Large intestine (tissue), 3 donors: Measurements from ENCODE around the gene ESYT1. TPM values are rescaled to one million over a fixed set of nuclear protein-coding genes. Genes with fewer than 3 reads are reported as not detected.

Experiments
- DNase-seq, 2 donors: peaks; one replicate each; pipeline versions ENCODE4 v3.0.0 to v3.0.0-alpha.2; 2013
- H3K27ac ChIP-seq: one replicate; pipeline ENCODE4 v1.5.1; 2013; ENCODE audit warnings: low read length
- H3K27me3 ChIP-seq: 2 replicates; pipeline ENCODE4 v1.6.1; 2013; ENCODE audit warnings: low read length; ENCODE audit not compliant: control insufficient read depth, insufficient read depth
- H3K36me3 ChIP-seq: 2 replicates; pipeline ENCODE4 v1.6.1; 2013; ENCODE audit warnings: low read length; ENCODE audit not compliant: control insufficient read depth, insufficient read depth
- H3K4me1 ChIP-seq: one replicate; pipeline ENCODE4 v1.6.1; 2013; ENCODE audit warnings: low read length; ENCODE audit not compliant: control insufficient read depth, insufficient read depth
- H3K4me3 ChIP-seq: one replicate; pipeline ENCODE4 v1.5.1; 2013; ENCODE audit warnings: low read length
- H3K9me3 ChIP-seq: one replicate; pipeline ENCODE4 v1.6.1; 2013; ENCODE audit warnings: mild to moderate bottlenecking, low read depth, low read length, moderate library complexity; ENCODE audit not compliant: control insufficient read depth
- WGBS: methylation state at CpG from one replicate; pipeline ENCODE4 v1.1.5; 2013; ENCODE audit warnings: low lambda C conversion rate; ENCODE audit not compliant: insufficient coverage; 5-methylcytosine and 5-hydroxymethylcytosine counted together
- polyA plus RNA-seq: library from polyadenylated mRNA; unstranded; fragments of 120-200 nt; gene quantifications from one replicate; pipeline ENCODE4 v1.2.1, GENCODE V29; 2013

ESYT1 gene
- polyA plus RNA-seq, 1 donor, result 42.7 TPM

- Histone ChIP-seq H3K4me1 (peaks cover 30% of the 10 kb centered on the region), H3K27ac (peak overlapping the region; percentile 83), H3K36me3 (peaks cover 35% of the 10 kb centered on the region), H3K27me3 (peaks cover 9% of the 10 kb centered on the region), H3K9me3 (no peaks in the 10 kb centered on the region), H3K4me3 (peak overlapping the region; percentile 25)
- whole genome bisulfite sequencing, result no CpG with 5 or more reads among the region's 2 CpGs
- DNase-seq, result no peak
These were observed 45.7 kb upstream of the ESYT1 start for GRCh38 chr12:56082382-56082781.

GRCh38 chr12:56082967-56083366 is 45.1 kb upstream of the ESYT1 start:
- no CpG with 5 or more reads among the region's 3 CpGs for WGBS
- Histone ChIP-seq H3K36me3 (peaks cover 41% of the 10 kb centered on the region), H3K27ac (peak overlapping the region; percentile 83), H3K4me1 (peaks cover 30% of the 10 kb centered on the region), H3K4me3 (peak overlapping the region; percentile 25), H3K27me3 (peaks cover 9% of the 10 kb centered on the region), H3K9me3 (no peaks in the 10 kb centered on the region)
- peak in 1 of 2 donors; percentile 49 for DNase-seq

GRCh38 chr12:56084958-56085543 is 43.0 kb upstream of the ESYT1 start:
- Histone ChIP-seq H3K27me3 (peaks cover 9% of the 10 kb centered on the region), H3K9me3 (no peaks in the 10 kb centered on the region), H3K36me3 (peaks cover 52% of the 10 kb centered on the region), H3K27ac (peak overlapping the region; percentile 44), H3K4me1 (peaks cover 27% of the 10 kb centered on the region), H3K4me3 (no peak overlapping the region)
- WGBS, result no CpG with 5 or more reads among the region's 15 CpGs
- peak; percentile 54 to 75 for DNase-seq

GRCh38 chr12:56086096-56086495 is 42.0 kb upstream of the ESYT1 start:
- no peak overlapping the region for H3K27ac ChIP-seq
- no peaks in the 10 kb centered on the region for H3K27me3 ChIP-seq
- peaks cover 56% of the 10 kb centered on the region for H3K36me3 ChIP-seq
- peaks cover 27% of the 10 kb centered on the region for H3K4me1 ChIP-seq
- H3K4me3 ChIP-seq, result no peak overlapping the region
- H3K9me3 ChIP-seq, result no peaks in the 10 kb centered on the region
- no peak for DNase-seq
- WGBS, result 100% methylated on average over 2 of the region's 3 CpGs

GRCh38 chr12:56086608-56087007 is 41.5 kb upstream of the ESYT1 start:
- DNase-seq, result no peak
- Histone ChIP-seq H3K9me3 (no peaks in the 10 kb centered on the region), H3K4me1 (peaks cover 27% of the 10 kb centered on the region), H3K27me3 (no peaks in the 10 kb centered on the region), H3K27ac (no peak overlapping the region), H3K36me3 (peaks cover 59% of the 10 kb centered on the region), H3K4me3 (no peak overlapping the region)
- no CpG with 5 or more reads among the region's 6 CpGs for WGBS

GRCh38 chr12:56087220-56087619 is 40.8 kb upstream of the ESYT1 start:
- Histone ChIP-seq H3K4me3 (no peak overlapping the region), H3K9me3 (no peaks in the 10 kb centered on the region), H3K27me3 (no peaks in the 10 kb centered on the region), H3K36me3 (peaks cover 62% of the 10 kb centered on the region), H3K27ac (no peak overlapping the region), H3K4me1 (peaks cover 27% of the 10 kb centered on the region)
- DNase-seq, result no peak
- WGBS, result no CpG with 5 or more reads among the region's 6 CpGs

- H3K36me3 ChIP-seq, result peaks cover 89% of the 10 kb centered on the region
- H3K4me3 ChIP-seq, result no peak overlapping the region
- no peak for DNase-seq
- no peaks in the 10 kb centered on the region for H3K9me3 ChIP-seq
- no peaks in the 10 kb centered on the region for H3K4me1 ChIP-seq
- no CpG with 5 or more reads among the region's 6 CpGs for WGBS
- H3K27ac ChIP-seq, result no peak overlapping the region
- no peaks in the 10 kb centered on the region for H3K27me3 ChIP-seq
These were observed 30.3 kb upstream of the ESYT1 start for GRCh38 chr12:56097738-56098137.

- Histone ChIP-seq H3K27me3 (no peaks in the 10 kb centered on the region), H3K4me3 (no peak overlapping the region), H3K4me1 (peaks cover 3% of the 10 kb centered on the region), H3K27ac (no peak overlapping the region), H3K9me3 (no peaks in the 10 kb centered on the region), H3K36me3 (peaks cover 80% of the 10 kb centered on the region)
- DNase-seq, result no peak
- WGBS, result no CpG with 5 or more reads among the region's 3 CpGs
These were observed 29.5 kb upstream of the ESYT1 start for GRCh38 chr12:56098592-56098991.

GRCh38 chr12:56099787-56100186 is 28.3 kb upstream of the ESYT1 start:
- Histone ChIP-seq H3K9me3 (no peaks in the 10 kb centered on the region), H3K4me3 (no peak overlapping the region), H3K36me3 (peaks cover 69% of the 10 kb centered on the region), H3K4me1 (peaks cover 6% of the 10 kb centered on the region), H3K27ac (no peak overlapping the region), H3K27me3 (no peaks in the 10 kb centered on the region)
- no peak for DNase-seq
- no CpG with 5 or more reads among the region's 4 CpGs for WGBS

- 85% methylated on average over 4 of the region's 14 CpGs for WGBS
These were observed 27.0 kb upstream of the ESYT1 start for GRCh38 chr12:56101045-56101444.

GRCh38 chr12:56102683-56103065 is 25.4 kb upstream of the ESYT1 start:
- Histone ChIP-seq H3K4me3 (no peak overlapping the region), H3K27ac (no peak overlapping the region), H3K27me3 (no peaks in the 10 kb centered on the region), H3K4me1 (peaks cover 17% of the 10 kb centered on the region), H3K9me3 (no peaks in the 10 kb centered on the region), H3K36me3 (peaks cover 51% of the 10 kb centered on the region)
- WGBS, result no CpG with 5 or more reads among the region's 1 CpG
- DNase-seq, result no peak

More at GRCh38 chr12:56101045-56101444, 27.0 kb upstream of the ESYT1 start:
- Histone ChIP-seq H3K9me3 (no peaks in the 10 kb centered on the region), H3K4me1 (peaks cover 10% of the 10 kb centered on the region), H3K27me3 (no peaks in the 10 kb centered on the region), H3K36me3 (peaks cover 56% of the 10 kb centered on the region), H3K4me3 (no peak overlapping the region), H3K27ac (no peak overlapping the region)
- DNase-seq, result no peak
